SK-N-MC (cell line): Measurements from ENCODE around the gene ARL6IP4.

Source experiments
- EZH2 ChIP-seq: fragments of 200-600 bp; sonication (generic); IDR thresholded peaks from one replicate; pipeline ENCODE4 v1.6.1; 2017; ENCODE audit warnings: antibody characterized with exemption
- POLR2AphosphoS5 ChIP-seq: IDR thresholded peaks from 2 replicates; pipeline ENCODE4 v1.6.1; 2012; ENCODE audit warnings: mild to moderate bottlenecking, low read depth, low read length, borderline replicate concordance

- TF ChIP-seq POLR2AphosphoS5 (no peak), EZH2 (no peak)
Measured at GRCh38 chr12:122959566-122960192, 20.8 kb upstream of the ARL6IP4 start.
